ENCODE data around the gene PDCD10.

Gene PDCD10

GRCh38 chr3:167735233-167736138 lies 794 bp upstream of the PDCD10 start, which contains the start of gene SERPINI1:
Gene SERPINI1 (plus strand): TSS chr3:167735721. CDS start chr3:167789129, 53,408 bp downstream.
- peak within 1 kb of the TSS; percentile 84 for H3K4me3 ChIP-seq (ENCODE audit: low read length)
- no peak within 1 kb of the TSS for H3K27ac ChIP-seq (ENCODE audit: low read length)
- H3K27me3 ChIP-seq (ENCODE audit: control insufficient read depth, insufficient read depth, low read length), result no peaks in the 10 kb centered on the region
- no peaks in the 10 kb centered on the region for H3K36me3 ChIP-seq (ENCODE audit: control insufficient read depth, insufficient read depth, low read length)
- peak; percentile 93 for DNase-seq (ENCODE audit: low read depth, low spot score)
- H3K9me3 ChIP-seq (ENCODE audit: control insufficient read depth, insufficient read depth, low read length), result no peaks in the 10 kb centered on the region
- WGBS (ENCODE audit: insufficient coverage, insufficient read length), result no CpG with 5 or more reads among the region's 37 CpGs
- no peaks in the 10 kb centered on the region for H3K4me1 ChIP-seq (ENCODE audit: control insufficient read depth, insufficient read depth, low read length)

- no peaks in the 10 kb centered on the region for H3K9me3 ChIP-seq (ENCODE audit: control insufficient read depth, insufficient read depth, low read length)
- no peaks in the 10 kb centered on the region for H3K36me3 ChIP-seq (ENCODE audit: control insufficient read depth, insufficient read depth, low read length)
- H3K27me3 ChIP-seq (ENCODE audit: control insufficient read depth, insufficient read depth, low read length), result no peaks in the 10 kb centered on the region
- WGBS (ENCODE audit: insufficient coverage, insufficient read length), result no CpG with 5 or more reads among the region's 12 CpGs
- no peak overlapping the region for H3K27ac ChIP-seq (ENCODE audit: low read length)
- no peaks in the 10 kb centered on the region for H3K4me1 ChIP-seq (ENCODE audit: control insufficient read depth, insufficient read depth, low read length)
- H3K4me3 ChIP-seq (ENCODE audit: low read length), result peak overlapping the region; percentile 84; the same call in 1 of the 2 replicates
- no peak for DNase-seq (ENCODE audit: low read depth, low spot score)
These were observed 663 bp downstream of the PDCD10 start for GRCh38 chr3:167733961-167734497.

GRCh38 chr3:167732313-167733065 lies 2.2 kb downstream of the PDCD10 start:
- 100% methylated on average over 1 of the region's 7 CpGs for WGBS (ENCODE audit: insufficient coverage, insufficient read length)
- H3K9me3 ChIP-seq (ENCODE audit: control insufficient read depth, insufficient read depth, low read length), result no peaks in the 10 kb centered on the region
- no peaks in the 10 kb centered on the region for H3K36me3 ChIP-seq (ENCODE audit: control insufficient read depth, insufficient read depth, low read length)
- no peak overlapping the region for H3K4me3 ChIP-seq (ENCODE audit: low read length)
- no peaks in the 10 kb centered on the region for H3K27me3 ChIP-seq (ENCODE audit: control insufficient read depth, insufficient read depth, low read length)
- peaks cover 1% of the 10 kb centered on the region; the same call in 1 of the 2 replicates for H3K4me1 ChIP-seq (ENCODE audit: control insufficient read depth, insufficient read depth, low read length)
- DNase-seq (ENCODE audit: low read depth, low spot score), result no peak
- H3K27ac ChIP-seq (ENCODE audit: low read length), result no peak overlapping the region

- H3K4me1 ChIP-seq (ENCODE audit: control insufficient read depth, insufficient read depth, low read length), result peaks cover 1% of the 10 kb centered on the region; the same call in 1 of the 2 replicates
- H3K27ac ChIP-seq (ENCODE audit: low read length), result no peak overlapping the region
- no peaks in the 10 kb centered on the region for H3K9me3 ChIP-seq (ENCODE audit: control insufficient read depth, insufficient read depth, low read length)
- H3K4me3 ChIP-seq (ENCODE audit: low read length), result no peak overlapping the region
- H3K27me3 ChIP-seq (ENCODE audit: control insufficient read depth, insufficient read depth, low read length), result no peaks in the 10 kb centered on the region
- no peak for DNase-seq (ENCODE audit: low read depth, low spot score)
- no peaks in the 10 kb centered on the region for H3K36me3 ChIP-seq (ENCODE audit: control insufficient read depth, insufficient read depth, low read length)
- WGBS (ENCODE audit: insufficient coverage, insufficient read length), result no CpG with 5 or more reads among the region's 2 CpGs
These were observed 3.3 kb downstream of the PDCD10 start for GRCh38 chr3:167731393-167731792.

GRCh38 chr3:167729591-167729990 lies 5.1 kb downstream of the PDCD10 start:
- Histone ChIP-seq H3K27me3 (ENCODE audit: control insufficient read depth, insufficient read depth, low read length) (no peaks in the 10 kb centered on the region), H3K9me3 (ENCODE audit: control insufficient read depth, insufficient read depth, low read length) (no peaks in the 10 kb centered on the region), H3K4me1 (ENCODE audit: control insufficient read depth, insufficient read depth, low read length) (peaks cover 1% of the 10 kb centered on the region; the same call in 1 of the 2 replicates), H3K4me3 (ENCODE audit: low read length) (no peak overlapping the region), H3K27ac (ENCODE audit: low read length) (no peak overlapping the region), H3K36me3 (ENCODE audit: control insufficient read depth, insufficient read depth, low read length) (no peaks in the 10 kb centered on the region)
- WGBS (ENCODE audit: insufficient coverage, insufficient read length), result no CpG with 5 or more reads among the region's 2 CpGs
- DNase-seq (ENCODE audit: low read depth, low spot score), result no peak

GRCh38 chr3:167728632-167729323 lies 5.9 kb downstream of the PDCD10 start:
- DNase-seq (ENCODE audit: low read depth, low spot score), result no peak
- no CpG with 5 or more reads among the region's 3 CpGs for WGBS (ENCODE audit: insufficient coverage, insufficient read length)
- no peak overlapping the region for H3K4me3 ChIP-seq (ENCODE audit: low read length)
- H3K27ac ChIP-seq (ENCODE audit: low read length), result no peak overlapping the region
- H3K4me1 ChIP-seq (ENCODE audit: control insufficient read depth, insufficient read depth, low read length), result peaks cover 1% of the 10 kb centered on the region; the same call in 1 of the 2 replicates
- H3K36me3 ChIP-seq (ENCODE audit: control insufficient read depth, insufficient read depth, low read length), result no peaks in the 10 kb centered on the region
- H3K27me3 ChIP-seq (ENCODE audit: control insufficient read depth, insufficient read depth, low read length), result no peaks in the 10 kb centered on the region
- H3K9me3 ChIP-seq (ENCODE audit: control insufficient read depth, insufficient read depth, low read length), result no peaks in the 10 kb centered on the region

DNA sequence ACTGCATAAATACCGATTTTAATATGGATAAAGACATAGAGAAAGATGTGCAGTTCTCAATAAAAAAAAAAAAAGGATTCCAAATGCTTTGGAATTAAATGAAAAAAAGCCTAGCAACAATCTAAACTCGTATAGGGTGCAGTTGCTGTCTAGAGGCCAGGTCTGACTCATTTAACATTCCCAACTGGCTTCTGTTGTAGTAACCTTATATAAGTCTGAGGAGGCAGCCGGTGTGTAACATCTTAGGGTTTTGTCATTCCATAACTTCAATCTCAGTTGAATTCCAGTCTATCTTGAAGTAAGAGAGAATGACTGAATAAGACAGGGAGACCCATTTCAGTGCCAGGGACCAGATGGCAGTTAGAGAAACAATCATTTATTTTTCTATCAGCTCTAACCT lies 6.5 kb downstream of the PDCD10 start:
- H3K4me1 ChIP-seq (ENCODE audit: control insufficient read depth, insufficient read depth, low read length), result peaks cover 1% of the 10 kb centered on the region; the same call in 1 of the 2 replicates
- WGBS (ENCODE audit: insufficient coverage, insufficient read length), result no CpG with 5 or more reads among the region's 3 CpGs

GRCh38 chr3:167723872-167724271 lies 10.8 kb downstream of the PDCD10 start:
- WGBS (ENCODE audit: insufficient coverage, insufficient read length), result no CpG with 5 or more reads among the region's 3 CpGs
- H3K27ac ChIP-seq (ENCODE audit: low read length), result no peak overlapping the region
- no peaks in the 10 kb centered on the region for H3K9me3 ChIP-seq (ENCODE audit: control insufficient read depth, insufficient read depth, low read length)
- no peaks in the 10 kb centered on the region for H3K36me3 ChIP-seq (ENCODE audit: control insufficient read depth, insufficient read depth, low read length)
- DNase-seq (ENCODE audit: low read depth, low spot score), result no peak
- no peaks in the 10 kb centered on the region for H3K27me3 ChIP-seq (ENCODE audit: control insufficient read depth, insufficient read depth, low read length)
- H3K4me3 ChIP-seq (ENCODE audit: low read length), result no peak overlapping the region
- peaks cover 1% of the 10 kb centered on the region; the same call in 1 of the 2 replicates for H3K4me1 ChIP-seq (ENCODE audit: control insufficient read depth, insufficient read depth, low read length)

More for the DNA sequence above, 6.5 kb downstream of the PDCD10 start:
- H3K27me3 ChIP-seq (ENCODE audit: control insufficient read depth, insufficient read depth, low read length), result no peaks in the 10 kb centered on the region
- no peaks in the 10 kb centered on the region for H3K9me3 ChIP-seq (ENCODE audit: control insufficient read depth, insufficient read depth, low read length)
- no peak overlapping the region for H3K4me3 ChIP-seq (ENCODE audit: low read length)
- no peak for DNase-seq (ENCODE audit: low read depth, low spot score)
- no peaks in the 10 kb centered on the region for H3K36me3 ChIP-seq (ENCODE audit: control insufficient read depth, insufficient read depth, low read length)
- no peak overlapping the region for H3K27ac ChIP-seq (ENCODE audit: low read length)

DNA sequence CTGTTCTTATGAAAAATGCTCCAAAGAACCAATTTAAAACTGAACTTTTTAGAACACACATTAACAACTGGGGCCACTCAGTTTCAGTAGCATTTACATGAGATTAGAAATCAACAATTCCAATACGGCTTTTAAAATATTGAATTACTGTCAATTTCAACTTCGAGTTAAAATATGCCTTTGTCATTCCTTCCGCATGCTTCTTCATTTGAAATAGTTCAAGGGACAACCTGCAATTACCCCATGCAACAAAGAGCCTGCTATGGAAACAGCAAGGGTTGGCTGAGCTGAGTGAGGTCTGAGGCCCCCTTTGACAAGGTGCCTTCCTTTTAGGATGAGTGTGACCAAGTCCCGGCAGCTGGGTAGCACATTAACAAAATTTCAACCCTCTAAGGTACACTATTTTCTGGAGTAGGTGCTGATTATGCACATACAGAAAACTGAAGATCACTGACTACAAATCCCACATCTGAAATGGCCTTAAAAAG lies 11.6 kb downstream of the PDCD10 start:
- Histone ChIP-seq H3K27me3 (ENCODE audit: control insufficient read depth, insufficient read depth, low read length) (no peaks in the 10 kb centered on the region), H3K36me3 (ENCODE audit: control insufficient read depth, insufficient read depth, low read length) (no peaks in the 10 kb centered on the region; the same call in 1 of the 2 replicates), H3K4me3 (ENCODE audit: low read length) (no peak overlapping the region), H3K4me1 (ENCODE audit: control insufficient read depth, insufficient read depth, low read length) (no peaks in the 10 kb centered on the region), H3K9me3 (ENCODE audit: control insufficient read depth, insufficient read depth, low read length) (no peaks in the 10 kb centered on the region), H3K27ac (ENCODE audit: low read length) (no peak overlapping the region)
- no CpG with 5 or more reads among the region's 4 CpGs for WGBS (ENCODE audit: insufficient coverage, insufficient read length)
- no peak for DNase-seq (ENCODE audit: low read depth, low spot score)

Measured in iPS DF 6.9 (cell line).